B cell (primary cell): Measurements from ENCODE around the gene CAMK2D. TPM values are rescaled to one million over a fixed set of nuclear protein-coding genes. Genes with fewer than 3 reads are reported as not detected.

Experiments used
- ATAC-seq: fragments of 200-7000 bp; cut with Tn5 transposase; one replicate; pipeline ENCODE4 v1.10.0; 2021; ENCODE audit warnings: low read depth, mild to moderate bottlenecking, moderate number of reproducible peaks, moderate library complexity
- CTCF ChIA-PET: fragments of 350-600 bp; sonication (Branson Sonifier 250); formaldehyde crosslinking; loops from one replicate; lab custom pipeline; 2021; ENCODE audit warnings: antibody characterized with exemption, inconsistent platforms; lab: Charles Lee
- POLR2A ChIA-PET: fragments of 350-600 bp; sonication (Branson Sonifier 250); formaldehyde crosslinking; loops from one replicate; lab custom pipeline; 2021; ENCODE audit warnings: antibody characterized with exemption; lab: Charles Lee
- DNase-seq: peaks from one replicate; pipeline ENCODE4 v3.0.0; 2013
- H2AFZ ChIP-seq: 2 replicates; pipeline ENCODE4 v1.6.1; 2012; ENCODE audit warnings: mild to moderate bottlenecking, low read depth, low read length; ENCODE audit not compliant: insufficient read depth, poor library complexity, severe bottlenecking
- H3K27ac ChIP-seq, 2 donors: 1 replicate in 1 of 2; 2 replicates in 1 of 2; pipeline ENCODE4 v1.5.1; 2012 to 2013; ENCODE audit warnings: low read length in 2 of 2, mild to moderate bottlenecking in 2 of 2, moderate library complexity in 1 of 2
- H3K27me3 ChIP-seq, 4 experiments: fragments of 200-600 bp in 1 of 4; sonication (generic) in 1 of 4; replicated peaks in 1 of 4; 1 replicate in 2 of 4; 2 replicates in 2 of 4; pipeline versions ENCODE4 v1.6.1 to v1.7.0; 2013 to 2016; ENCODE audit warnings: low read length in 3 of 4, mild to moderate bottlenecking in 2 of 4, mixed read lengths in 1 of 4, moderate library complexity in 1 of 4; ENCODE audit not compliant: insufficient read depth in 4 of 4, control insufficient read depth in 3 of 4; ENCODE audit errors: control extremely low read depth in 1 of 4
- H3K36me3 ChIP-seq, 2 experiments: replicated peaks in 1 of 2; 1 replicate in 1 of 2; 2 replicates in 1 of 2; pipeline versions ENCODE4 v1.6.1 to v1.7.1; 2013; ENCODE audit warnings: low read length in 1 of 2; ENCODE audit not compliant: insufficient read depth in 2 of 2, control insufficient read depth in 1 of 2; ENCODE audit errors: control extremely low read depth in 1 of 2, extremely low read depth in 1 of 2
- H3K4me1 ChIP-seq, 2 donors: fragments of 200-600 bp in 1 of 2; sonication (generic) in 1 of 2; 1 replicate in 1 of 2; 2 replicates in 1 of 2; pipeline versions ENCODE4 v1.5.1 to v1.6.1; 2013 to 2017; ENCODE audit warnings: low read length in 2 of 2; ENCODE audit not compliant: control insufficient read depth in 2 of 2, insufficient read depth in 2 of 2
- H3K4me2 ChIP-seq: replicated peaks from 2 replicates; pipeline ENCODE3; 2012; ENCODE audit warnings: mild to moderate bottlenecking, low read depth, low read length; ENCODE audit not compliant: poor library complexity, severe bottlenecking
- H3K4me3 ChIP-seq, 5 experiments: fragments of 200-600 bp in 1 of 5; sonication (generic) in 1 of 5; 1 replicate in 3 of 5; 2 replicates in 2 of 5; pipeline versions ENCODE4 v1.5.1 to v1.7.0; 2011 to 2016; ENCODE audit warnings: low read length in 4 of 5, mild to moderate bottlenecking in 4 of 5, low read depth in 2 of 5, control low read depth in 1 of 5, moderate library complexity in 1 of 5; ENCODE audit not compliant: insufficient read depth in 1 of 5; ENCODE audit errors: control extremely low read depth in 1 of 5, extremely low read depth in 1 of 5
- H3K79me2 ChIP-seq: fragments of 200-600 bp; sonication (generic); one replicate; pipeline ENCODE4 v1.6.0; 2016; ENCODE audit warnings: low read length; ENCODE audit not compliant: control insufficient read depth, insufficient read depth
- H3K9ac ChIP-seq: fragments of 200-600 bp; sonication (generic); 2 replicates; pipeline ENCODE4 v1.6.1; 2017; ENCODE audit warnings: mild to moderate bottlenecking, low read length, moderate library complexity
- H3K9me3 ChIP-seq, 3 donors: one replicate each; pipeline versions ENCODE4 v1.6.1 to v1.7.1; 2013; ENCODE audit warnings: low read length in 2 of 3; ENCODE audit not compliant: control insufficient read depth in 2 of 3, insufficient read depth in 1 of 3; ENCODE audit errors: control extremely low read depth in 1 of 3
- H4K20me1 ChIP-seq: 2 replicates; pipeline ENCODE4 v1.6.0; 2012; ENCODE audit warnings: mild to moderate bottlenecking, low read length; ENCODE audit not compliant: insufficient read depth, control insufficient read depth, poor library complexity, severe bottlenecking
- H3K27ac Mint-ChIP-seq: one replicate; pipeline ENCODE4 v1.8.0; 2021; ENCODE audit warnings: mixed read lengths
- H3K27me3 Mint-ChIP-seq: one replicate; pipeline ENCODE4 v1.8.0; 2021; ENCODE audit warnings: mixed read lengths
- H3K4me1 Mint-ChIP-seq: one replicate; pipeline ENCODE4 v1.8.0; 2021; ENCODE audit warnings: mixed read lengths
- H3K4me3 Mint-ChIP-seq: one replicate; pipeline ENCODE4 v1.8.0; 2021; ENCODE audit warnings: mixed read lengths
- H3K9me3 Mint-ChIP-seq: one replicate; pipeline ENCODE4 v1.8.0; 2022; ENCODE audit warnings: mixed read lengths; ENCODE audit not compliant: insufficient read depth
- EZH2 ChIP-seq: IDR thresholded peaks from 2 replicates; pipeline ENCODE4 v1.6.1; 2012; ENCODE audit warnings: borderline replicate concordance, low read depth, mild to moderate bottlenecking, moderate library complexity, low read length; ENCODE audit not compliant: insufficient read depth, poor library complexity, severe bottlenecking
- intact Hi-C: fragments of 100-400 bp; cut with micrococcal nuclease; formaldehyde crosslinking; loops from one replicate; pipeline ENCODE4 v1.10.0; 2022
- polyA plus RNA-seq: library from polyadenylated mRNA; depleted of rRNA; stranded (reverse); fragments of >200 nt; gene quantifications from 2 replicates; pipeline ENCODE4 v1.2.3, GENCODE V29; 2012
- total RNA-seq, 2 donors: library from RNA; stranded (reverse); fragments of 120-200 nt in 1 of 2; gene quantifications; 1 replicate in 1 of 2; 2 replicates in 1 of 2; pipeline versions ENCODE4 v1.2.3 to v1.2.4, GENCODE V29; 2013 to 2022
- TF ChIP-seq, protein P1 (sequence below): fragments of 200-600 bp; IDR thresholded peaks from one replicate; pipeline ENCODE4 v1.8.0; 2022; ENCODE audit warnings: antibody characterized with exemption, mild to moderate bottlenecking

Gene CAMK2D
- total and polyA plus RNA-seq, 2 donors (not counting 1 experiment from before 2014, with no cell fraction given) = 26.3 to 57.0 TPM

DNA sequence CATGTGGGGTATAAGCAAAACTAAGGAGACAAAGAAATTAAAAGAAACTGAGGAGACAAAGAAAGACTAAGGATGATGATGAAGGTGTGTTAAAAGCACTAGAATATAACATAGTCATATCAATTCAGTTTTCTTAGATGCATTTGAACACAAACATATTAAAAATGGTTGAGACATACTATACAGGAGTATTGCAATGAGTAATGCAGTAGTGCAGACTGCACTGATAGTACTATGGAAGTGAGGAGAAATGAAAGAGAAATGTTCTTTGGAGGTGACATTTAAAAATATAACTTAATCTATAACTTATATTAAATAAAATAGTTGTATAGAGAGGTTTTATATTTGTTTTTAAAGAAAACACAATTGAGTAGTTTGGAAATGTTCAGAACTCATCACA, 279.2 kb downstream of the CAMK2D start:
- TF ChIP-seq, protein P1, sequence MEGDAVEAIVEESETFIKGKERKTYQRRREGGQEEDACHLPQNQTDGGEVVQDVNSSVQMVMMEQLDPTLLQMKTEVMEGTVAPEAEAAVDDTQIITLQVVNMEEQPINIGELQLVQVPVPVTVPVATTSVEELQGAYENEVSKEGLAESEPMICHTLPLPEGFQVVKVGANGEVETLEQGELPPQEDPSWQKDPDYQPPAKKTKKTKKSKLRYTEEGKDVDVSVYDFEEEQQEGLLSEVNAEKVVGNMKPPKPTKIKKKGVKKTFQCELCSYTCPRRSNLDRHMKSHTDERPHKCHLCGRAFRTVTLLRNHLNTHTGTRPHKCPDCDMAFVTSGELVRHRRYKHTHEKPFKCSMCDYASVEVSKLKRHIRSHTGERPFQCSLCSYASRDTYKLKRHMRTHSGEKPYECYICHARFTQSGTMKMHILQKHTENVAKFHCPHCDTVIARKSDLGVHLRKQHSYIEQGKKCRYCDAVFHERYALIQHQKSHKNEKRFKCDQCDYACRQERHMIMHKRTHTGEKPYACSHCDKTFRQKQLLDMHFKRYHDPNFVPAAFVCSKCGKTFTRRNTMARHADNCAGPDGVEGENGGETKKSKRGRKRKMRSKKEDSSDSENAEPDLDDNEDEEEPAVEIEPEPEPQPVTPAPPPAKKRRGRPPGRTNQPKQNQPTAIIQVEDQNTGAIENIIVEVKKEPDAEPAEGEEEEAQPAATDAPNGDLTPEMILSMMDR = no peak
- TF ChIP-seq EZH2 = no peak
- Histone ChIP-seq H3K9me3 (peaks cover 0 to 6% (median 0%) of the 10 kb centered on the region in 3 donors), H3K79me2 (no peaks in the 10 kb centered on the region), H3K27ac (no peak overlapping the region), H4K20me1 (no peaks in the 10 kb centered on the region), H3K4me3 (no peak overlapping the region), H2AFZ (no peak overlapping the region), H3K9ac (no peak overlapping the region), H3K4me2 (no peak overlapping the region), H3K4me1 (no peaks in the 10 kb centered on the region), H3K36me3 (peaks cover 6 to 7% of the 10 kb centered on the region in 2 experiments), H3K27me3 (no peaks in the 10 kb centered on the region)
- POLR2A ChIA-PET = no interaction called here
- H3K27ac Mint-ChIP-seq = peak overlapping the region; percentile 12
- CTCF ChIA-PET = no interaction called here
- ATAC-seq (no peak), DNase-seq (no peak)
- no peak overlapping the region for H3K4me3 Mint-ChIP-seq
- H3K27me3 Mint-ChIP-seq = no peaks in the 10 kb centered on the region
- no peaks in the 10 kb centered on the region for H3K9me3 Mint-ChIP-seq
- intact Hi-C loops = no loop called here
- H3K4me1 Mint-ChIP-seq = no peaks in the 10 kb centered on the region

GRCh38 chr4:113481820-113482219, 279.7 kb downstream of the CAMK2D start:
- Mint-ChIP-seq H3K27me3 (no peaks in the 10 kb centered on the region), H3K27ac (no peak overlapping the region), H3K4me1 (no peaks in the 10 kb centered on the region), H3K9me3 (no peaks in the 10 kb centered on the region), H3K4me3 (no peak overlapping the region)
- Histone ChIP-seq H4K20me1 (no peaks in the 10 kb centered on the region), H3K36me3 (peaks cover 7 to 8% of the 10 kb centered on the region in 2 experiments), H3K4me1 (no peaks in the 10 kb centered on the region), H3K27ac (no peak overlapping the region), H3K9me3 (peaks cover 0 to 8% (median 1%) of the 10 kb centered on the region in 3 donors), H3K4me2 (no peak overlapping the region), H3K4me3 (no peak overlapping the region), H2AFZ (no peak overlapping the region), H3K9ac (no peak overlapping the region), H3K27me3 (no peaks in the 10 kb centered on the region), H3K79me2 (no peaks in the 10 kb centered on the region)
- DNase-seq (no peak), ATAC-seq (no peak)
- CTCF ChIA-PET = no interaction called here
- POLR2A ChIA-PET = no interaction called here
- TF ChIP-seq, protein P1 = no peak
- no peak for TF ChIP-seq EZH2
- intact Hi-C loops = no loop called here
